Measurements from ENCODE around the gene CNFN. TPM values are rescaled to one million over a fixed set of nuclear protein-coding genes. Genes with fewer than 3 reads are reported as not detected.

CNFN gene
- total RNA-seq, 1 experiment from 2014 or later: not detected

GRCh38 chr19:42424712-42425131 is 34.6 kb upstream of the CNFN start:
- DNase-seq: no peak
- no peak overlapping the region for H3K4me2 ChIP-seq (ENCODE audit: low read depth, low read length, poor library complexity, severe bottlenecking)
- H4K20me1 ChIP-seq (ENCODE audit: insufficient read depth, low read depth, low read length): peaks cover 18% of the 10 kb centered on the region; the same call in 1 of the 2 replicates
- H3K36me3 ChIP-seq (ENCODE audit: insufficient read depth, low read length): no peaks in the 10 kb centered on the region
- peaks cover 25% of the 10 kb centered on the region for H3K79me2 ChIP-seq (ENCODE audit: low read length)
- no peaks in the 10 kb centered on the region for H3K9me3 ChIP-seq (ENCODE audit: low read length)
- no peaks in the 10 kb centered on the region for H3K27me3 ChIP-seq (ENCODE audit: low read length)
- no peak overlapping the region for H3K9ac ChIP-seq (ENCODE audit: low read length)
- no peak overlapping the region for H2AFZ ChIP-seq (ENCODE audit: low read length)
- H3K9me2 ChIP-seq (replicated peaks; ENCODE audit: insufficient read depth, low read length): no peaks in the 10 kb centered on the region
- H3K4me3 ChIP-seq (ENCODE audit: low read length): no peak overlapping the region
- H3K4me1 ChIP-seq (ENCODE audit: low read length): peaks cover 31% of the 10 kb centered on the region
- H3K27ac ChIP-seq (ENCODE audit: low read length): no peak overlapping the region

DNA sequence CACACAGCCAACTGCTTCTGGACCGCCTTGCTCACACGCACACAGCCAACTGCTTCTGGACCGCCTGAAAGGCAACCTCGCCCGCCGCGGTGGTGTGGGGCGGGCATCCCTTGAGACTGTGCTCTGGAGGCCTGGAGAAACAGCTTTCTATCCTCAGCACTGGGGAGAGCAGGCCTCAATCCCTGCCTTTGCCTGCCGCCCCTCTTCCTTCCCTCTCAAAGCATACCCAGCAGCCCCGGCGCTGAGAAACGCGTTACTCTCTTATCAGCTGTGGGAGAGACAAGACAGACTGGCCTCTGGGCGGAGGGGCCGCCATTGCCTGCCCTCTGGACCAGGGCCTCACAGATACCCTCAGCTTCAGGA is 34.2 kb upstream of the CNFN start:
- Histone ChIP-seq H3K27ac (ENCODE audit: low read length) (no peak overlapping the region), H3K36me3 (ENCODE audit: insufficient read depth, low read length) (no peaks in the 10 kb centered on the region), H3K9ac (ENCODE audit: low read length) (no peak overlapping the region), H3K4me1 (ENCODE audit: low read length) (peaks cover 31% of the 10 kb centered on the region), H3K4me2 (ENCODE audit: low read depth, low read length, poor library complexity, severe bottlenecking) (peak overlapping the region; percentile 73), H3K27me3 (ENCODE audit: low read length) (no peaks in the 10 kb centered on the region), H3K9me2 (replicated peaks; ENCODE audit: insufficient read depth, low read length) (no peaks in the 10 kb centered on the region), H4K20me1 (ENCODE audit: insufficient read depth, low read depth, low read length) (peaks cover 22% of the 10 kb centered on the region; the same call in 1 of the 2 replicates), H3K4me3 (ENCODE audit: low read length) (peak overlapping the region; percentile 78; the same call in 1 of the 2 replicates), H2AFZ (ENCODE audit: low read length) (peak overlapping the region; percentile 60; the same call in 1 of the 2 replicates), H3K9me3 (ENCODE audit: low read length) (no peaks in the 10 kb centered on the region), H3K79me2 (ENCODE audit: low read length) (peaks cover 29% of the 10 kb centered on the region)
- DNase-seq: peak; percentile 39

DNA sequence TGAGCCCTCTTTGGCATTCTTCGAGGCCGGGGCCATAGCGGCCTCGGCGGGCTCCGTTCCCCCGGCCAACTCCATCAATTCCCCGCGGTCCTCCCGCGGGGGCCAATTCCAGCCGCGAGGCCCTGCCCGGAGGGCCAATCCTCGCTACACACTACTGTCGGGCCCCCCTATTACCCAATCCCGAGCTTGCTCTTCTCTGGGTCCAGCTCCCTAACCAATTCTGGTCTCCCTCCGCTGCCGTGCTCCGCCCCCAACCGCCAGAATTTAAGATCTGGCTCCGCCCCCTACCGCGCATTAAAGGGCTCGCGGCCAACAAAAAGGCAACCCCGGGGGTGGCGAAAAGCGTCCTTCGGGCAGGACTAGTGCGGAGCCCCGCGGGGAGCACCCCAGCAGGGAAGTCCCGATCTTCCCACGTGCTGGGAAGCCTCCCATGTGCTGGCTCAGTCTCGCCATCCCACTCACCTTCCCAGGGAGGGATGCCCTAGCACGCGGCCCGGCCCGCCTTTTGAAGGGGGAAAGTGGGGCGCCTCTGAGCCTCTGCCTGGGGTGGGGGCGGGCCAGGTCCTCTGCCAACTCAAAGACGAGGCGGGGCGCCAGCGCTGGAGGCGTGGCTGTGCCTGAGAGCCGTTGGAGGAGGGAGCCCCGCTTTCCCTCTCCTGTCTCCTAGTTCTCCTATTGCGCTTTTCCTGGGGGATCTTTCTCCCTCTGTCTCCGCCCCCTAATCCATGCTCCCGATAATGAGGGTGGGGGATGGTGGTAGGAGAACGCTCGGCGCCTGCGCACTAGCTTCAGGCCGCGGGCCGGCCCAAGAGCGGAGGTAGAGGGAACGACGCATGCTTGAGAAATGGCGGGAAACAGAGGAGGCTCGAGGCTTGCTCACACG is 33.6 kb upstream of the CNFN start:
- peak overlapping the region; percentile 60; the same call in 1 of the 2 replicates for H2AFZ ChIP-seq (ENCODE audit: low read length)
- H3K4me2 ChIP-seq (ENCODE audit: low read depth, low read length, poor library complexity, severe bottlenecking): peak overlapping the region; percentile 73
- H3K4me1 ChIP-seq (ENCODE audit: low read length): peaks cover 31% of the 10 kb centered on the region
- H4K20me1 ChIP-seq (ENCODE audit: insufficient read depth, low read depth, low read length): peaks cover 24% of the 10 kb centered on the region; the same call in 1 of the 2 replicates
- H3K9me3 ChIP-seq (ENCODE audit: low read length): no peaks in the 10 kb centered on the region
- no peaks in the 10 kb centered on the region for H3K9me2 ChIP-seq (replicated peaks; ENCODE audit: insufficient read depth, low read length)
- DNase-seq: peak; percentile 99
- peaks cover 34% of the 10 kb centered on the region for H3K79me2 ChIP-seq (ENCODE audit: low read length)
- peaks cover 1% of the 10 kb centered on the region; the same call in 1 of the 2 replicates for H3K36me3 ChIP-seq (ENCODE audit: insufficient read depth, low read length)
- peak overlapping the region; percentile 92 for H3K27ac ChIP-seq (ENCODE audit: low read length)
- no peaks in the 10 kb centered on the region for H3K27me3 ChIP-seq (ENCODE audit: low read length)
- H3K9ac ChIP-seq (ENCODE audit: low read length): peak overlapping the region; percentile 88
- peak overlapping the region; percentile 78 for H3K4me3 ChIP-seq (ENCODE audit: low read length)

DNA sequence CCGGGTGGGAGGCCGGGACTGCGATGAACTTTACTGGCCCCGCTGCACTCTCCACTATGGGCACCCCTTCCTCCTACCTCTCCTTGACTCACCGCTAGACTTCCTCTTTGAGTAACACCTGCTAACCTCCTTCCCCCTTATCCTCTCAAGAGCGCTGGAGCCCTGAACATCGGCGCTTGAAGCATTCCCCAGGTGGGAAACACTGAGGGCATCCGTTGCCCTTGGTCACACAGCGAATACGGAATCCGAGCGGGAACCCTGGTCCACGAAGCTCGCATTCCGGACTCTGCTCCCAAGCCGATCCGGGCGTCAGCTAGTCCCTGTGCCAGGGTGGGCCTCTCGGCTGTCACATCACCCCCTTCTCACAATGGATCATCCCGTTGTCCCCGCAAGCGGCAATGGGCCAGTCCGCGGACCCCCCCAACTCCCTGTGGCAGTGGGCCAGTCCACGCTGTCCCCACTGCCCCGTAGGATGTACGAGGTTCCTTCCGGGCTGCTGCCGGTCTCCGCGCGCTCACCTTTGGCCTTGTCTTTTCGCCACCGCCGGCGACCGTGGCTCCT is 32.9 kb upstream of the CNFN start:
- Histone ChIP-seq H3K9ac (ENCODE audit: low read length) (peak overlapping the region; percentile 88), H2AFZ (ENCODE audit: low read length) (peak overlapping the region; percentile 24; the same call in 1 of the 2 replicates), H3K4me3 (ENCODE audit: low read length) (peak overlapping the region; percentile 78), H3K36me3 (ENCODE audit: insufficient read depth, low read length) (peaks cover 7% of the 10 kb centered on the region; the same call in 1 of the 2 replicates), H3K27ac (ENCODE audit: low read length) (peak overlapping the region; percentile 92), H3K27me3 (ENCODE audit: low read length) (no peaks in the 10 kb centered on the region), H3K4me2 (ENCODE audit: low read depth, low read length, poor library complexity, severe bottlenecking) (peak overlapping the region; percentile 73), H3K4me1 (ENCODE audit: low read length) (peaks cover 31% of the 10 kb centered on the region), H3K9me2 (replicated peaks; ENCODE audit: insufficient read depth, low read length) (no peaks in the 10 kb centered on the region), H3K79me2 (ENCODE audit: low read length) (peaks cover 41% of the 10 kb centered on the region), H4K20me1 (ENCODE audit: insufficient read depth, low read depth, low read length) (peaks cover 31% of the 10 kb centered on the region; the same call in 1 of the 2 replicates), H3K9me3 (ENCODE audit: low read length) (no peaks in the 10 kb centered on the region)
- DNase-seq: peak; percentile 90

- H3K4me1 ChIP-seq (ENCODE audit: low read length): peaks cover 31% of the 10 kb centered on the region
- no peaks in the 10 kb centered on the region for H3K9me2 ChIP-seq (replicated peaks; ENCODE audit: insufficient read depth, low read length)
- peaks cover 31% of the 10 kb centered on the region; the same call in 1 of the 2 replicates for H4K20me1 ChIP-seq (ENCODE audit: insufficient read depth, low read depth, low read length)
- no peak overlapping the region for H2AFZ ChIP-seq (ENCODE audit: low read length)
- peak overlapping the region; percentile 92 for H3K27ac ChIP-seq (ENCODE audit: low read length)
- H3K9ac ChIP-seq (ENCODE audit: low read length): peak overlapping the region; percentile 88
- peak overlapping the region; percentile 73 for H3K4me2 ChIP-seq (ENCODE audit: low read depth, low read length, poor library complexity, severe bottlenecking)
- peak overlapping the region; percentile 78 for H3K4me3 ChIP-seq (ENCODE audit: low read length)
- no peaks in the 10 kb centered on the region for H3K27me3 ChIP-seq (ENCODE audit: low read length)
- DNase-seq: peak; percentile 91
- H3K9me3 ChIP-seq (ENCODE audit: low read length): no peaks in the 10 kb centered on the region
- H3K36me3 ChIP-seq (ENCODE audit: insufficient read depth, low read length): peaks cover 7% of the 10 kb centered on the region; the same call in 1 of the 2 replicates
- peaks cover 43% of the 10 kb centered on the region for H3K79me2 ChIP-seq (ENCODE audit: low read length)
Measured at GRCh38 chr19:42422092-42422900, 32.2 kb upstream of the CNFN start.

- Histone ChIP-seq H3K27me3 (ENCODE audit: low read length) (no peaks in the 10 kb centered on the region), H3K9me3 (ENCODE audit: low read length) (no peaks in the 10 kb centered on the region), H2AFZ (ENCODE audit: low read length) (no peak overlapping the region), H3K9ac (ENCODE audit: low read length) (peak overlapping the region; percentile 88), H3K36me3 (ENCODE audit: insufficient read depth, low read length) (peaks cover 7% of the 10 kb centered on the region; the same call in 1 of the 2 replicates), H3K79me2 (ENCODE audit: low read length) (peaks cover 45% of the 10 kb centered on the region), H3K4me2 (ENCODE audit: low read depth, low read length, poor library complexity, severe bottlenecking) (peak overlapping the region; percentile 73), H3K27ac (ENCODE audit: low read length) (peak overlapping the region; percentile 92), H3K4me1 (ENCODE audit: low read length) (peaks cover 31% of the 10 kb centered on the region), H3K9me2 (replicated peaks; ENCODE audit: insufficient read depth, low read length) (no peaks in the 10 kb centered on the region), H4K20me1 (ENCODE audit: insufficient read depth, low read depth, low read length) (peaks cover 31% of the 10 kb centered on the region; the same call in 1 of the 2 replicates), H3K4me3 (ENCODE audit: low read length) (peak overlapping the region; percentile 78)
- DNase-seq: no peak
Measured at GRCh38 chr19:42421591-42422031, 31.5 kb upstream of the CNFN start.

DNA sequence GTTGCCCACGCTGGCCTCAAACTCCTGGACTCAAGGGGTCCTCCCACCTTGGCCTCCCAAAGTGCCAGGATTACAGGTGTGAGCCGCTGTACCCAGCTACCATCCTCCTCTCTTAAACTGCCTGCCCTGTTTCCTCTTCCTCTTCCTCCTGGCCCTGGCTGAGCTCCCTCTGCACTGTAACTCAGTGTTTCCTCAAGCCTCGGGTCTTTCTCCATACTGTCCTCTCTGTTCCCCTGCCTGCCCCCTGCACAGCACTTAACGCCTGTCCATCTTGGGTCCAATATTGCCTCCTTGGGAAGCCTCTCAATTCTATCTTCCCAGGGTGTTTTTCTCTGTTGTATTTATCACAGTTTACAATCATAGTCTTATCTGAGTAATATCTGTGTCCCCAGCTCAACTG is 31.0 kb upstream of the CNFN start:
- Histone ChIP-seq H3K79me2 (ENCODE audit: low read length) (peaks cover 48% of the 10 kb centered on the region), H3K27me3 (ENCODE audit: low read length) (no peaks in the 10 kb centered on the region), H3K36me3 (ENCODE audit: insufficient read depth, low read length) (peaks cover 7% of the 10 kb centered on the region; the same call in 1 of the 2 replicates), H3K9ac (ENCODE audit: low read length) (peak overlapping the region; percentile 88), H2AFZ (ENCODE audit: low read length) (no peak overlapping the region), H4K20me1 (ENCODE audit: insufficient read depth, low read depth, low read length) (peaks cover 31% of the 10 kb centered on the region; the same call in 1 of the 2 replicates), H3K27ac (ENCODE audit: low read length) (peak overlapping the region; percentile 92), H3K4me1 (ENCODE audit: low read length) (peaks cover 31% of the 10 kb centered on the region), H3K9me3 (ENCODE audit: low read length) (no peaks in the 10 kb centered on the region), H3K4me3 (ENCODE audit: low read length) (peak overlapping the region; percentile 78; the same call in 1 of the 2 replicates), H3K9me2 (replicated peaks; ENCODE audit: insufficient read depth, low read length) (no peaks in the 10 kb centered on the region), H3K4me2 (ENCODE audit: low read depth, low read length, poor library complexity, severe bottlenecking) (peak overlapping the region; percentile 73)
- no peak for DNase-seq

Data from Karpas-422 (cell line).